ENCODE measurements around the gene ZNF385B.

DNA sequence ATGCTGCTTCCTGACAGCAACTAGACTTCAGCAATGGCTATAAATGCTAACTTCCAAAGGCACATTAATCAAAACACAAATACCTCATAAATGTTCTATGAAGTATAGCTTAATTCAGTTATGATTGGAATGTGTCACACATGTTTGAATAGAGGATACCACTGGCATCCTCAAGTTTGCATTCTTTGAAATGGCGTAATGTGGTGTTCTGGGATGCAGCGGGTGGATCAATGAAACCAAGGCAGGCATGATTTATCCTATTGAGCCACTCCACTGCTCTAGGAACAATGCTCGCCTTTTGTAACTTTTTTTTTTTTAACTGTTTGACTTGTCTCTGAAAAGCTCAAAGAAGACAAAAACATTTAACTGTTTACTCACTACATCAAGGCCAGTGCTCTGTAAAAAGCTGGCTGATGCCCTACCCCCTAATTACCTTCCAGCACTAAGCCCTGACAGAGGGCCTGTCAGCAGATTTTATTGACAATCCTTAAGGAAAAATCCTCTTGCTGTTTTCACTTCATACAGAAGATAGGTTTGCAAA, 318.0 kb downstream of the ZNF385B start:
- TF ChIP-seq, protein P1, sequence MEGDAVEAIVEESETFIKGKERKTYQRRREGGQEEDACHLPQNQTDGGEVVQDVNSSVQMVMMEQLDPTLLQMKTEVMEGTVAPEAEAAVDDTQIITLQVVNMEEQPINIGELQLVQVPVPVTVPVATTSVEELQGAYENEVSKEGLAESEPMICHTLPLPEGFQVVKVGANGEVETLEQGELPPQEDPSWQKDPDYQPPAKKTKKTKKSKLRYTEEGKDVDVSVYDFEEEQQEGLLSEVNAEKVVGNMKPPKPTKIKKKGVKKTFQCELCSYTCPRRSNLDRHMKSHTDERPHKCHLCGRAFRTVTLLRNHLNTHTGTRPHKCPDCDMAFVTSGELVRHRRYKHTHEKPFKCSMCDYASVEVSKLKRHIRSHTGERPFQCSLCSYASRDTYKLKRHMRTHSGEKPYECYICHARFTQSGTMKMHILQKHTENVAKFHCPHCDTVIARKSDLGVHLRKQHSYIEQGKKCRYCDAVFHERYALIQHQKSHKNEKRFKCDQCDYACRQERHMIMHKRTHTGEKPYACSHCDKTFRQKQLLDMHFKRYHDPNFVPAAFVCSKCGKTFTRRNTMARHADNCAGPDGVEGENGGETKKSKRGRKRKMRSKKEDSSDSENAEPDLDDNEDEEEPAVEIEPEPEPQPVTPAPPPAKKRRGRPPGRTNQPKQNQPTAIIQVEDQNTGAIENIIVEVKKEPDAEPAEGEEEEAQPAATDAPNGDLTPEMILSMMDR (IDR thresholded peaks at IDR 0.05), result no peak
- TF ChIP-seq EZH2 (IDR thresholded peaks at IDR 0.05; ENCODE audit: borderline replicate concordance, insufficient read depth, low read depth, low read length, poor library complexity, severe bottlenecking), result no peak

Data from B cell (primary cell).